Measurements from ENCODE around the gene PEX11B. TPM values are rescaled to one million over a fixed set of nuclear protein-coding genes. Genes with fewer than 3 reads are reported as not detected.

Gene PEX11B
- total and polyA plus RNA-seq, 2 of the 8 experiments (the other 6 are each of a cell fraction or from before 2014, with no cell fraction given), result 9.1 to 15.1 TPM

DNA sequence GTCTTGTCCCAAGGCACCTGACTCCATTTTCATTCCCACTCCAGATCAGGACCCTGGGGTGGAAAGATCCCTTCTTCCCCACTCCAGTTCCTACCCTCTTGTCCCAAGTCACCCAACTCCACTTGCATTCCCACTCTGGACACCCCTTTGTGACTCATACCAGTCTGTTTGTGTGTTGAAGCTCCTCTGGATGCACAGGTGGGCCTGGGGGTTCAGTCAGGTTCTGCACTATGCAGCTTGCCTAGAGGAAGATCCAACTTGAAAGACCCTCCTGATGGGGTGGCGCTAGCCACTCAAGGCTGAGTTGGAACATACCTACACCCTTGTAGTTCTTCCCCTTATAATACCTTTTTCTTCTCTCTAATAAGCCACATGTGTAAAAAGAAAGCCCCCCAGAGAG is 23.0 kb downstream of the PEX11B start:
- Histone ChIP-seq H4K8ac (ENCODE audit: extremely low read depth, insufficient read depth, low read length) (no peak overlapping the region), H3K79me1 (ENCODE audit: low read depth, low read length) (no peaks in the 10 kb centered on the region), H3K4me2 (ENCODE audit: insufficient read depth in 1 of 2, low read depth in 2 of 2, low read length in 2 of 2) (no peak overlapping the region), H2BK120ac (replicated peaks; ENCODE audit: low read depth, low read length) (no peak overlapping the region), H3K4ac (replicated peaks; ENCODE audit: insufficient read length, low read depth, low read length) (no peak overlapping the region), H3K27ac (ENCODE audit: low read depth, low read length) (no peak overlapping the region), H4K5ac (ENCODE audit: insufficient read length, low read depth, low read length) (no peak overlapping the region), H4K20me1 (replicated peaks in 1 of 2; ENCODE audit: control insufficient read depth in 1 of 2, insufficient read depth in 2 of 2, low read length in 2 of 2) (no peaks in the 10 kb centered on the region), H3K9ac (replicated peaks in 1 of 4; ENCODE audit: extremely low read depth in 1 of 4, low read depth in 3 of 4, low read length in 3 of 4) (no peak overlapping the region), H2AK5ac (ENCODE audit: low read depth, low read length) (no peak overlapping the region), H3K23me2 (ENCODE audit: low read depth, low read length) (no peaks in the 10 kb centered on the region; the same call in 1 of the 2 replicates), H3K27me3 (replicated peaks in 1 of 4; ENCODE audit: control insufficient read depth in 3 of 4, extremely low read depth in 1 of 4, insufficient read depth in 3 of 4, low read length in 3 of 4) (no peaks in the 10 kb centered on the region; a peak in 1 of 7 replicates), H2BK5ac (ENCODE audit: low read depth, low read length) (no peak overlapping the region), H3K56ac (replicated peaks; ENCODE audit: insufficient read length, low read depth, low read length) (no peak overlapping the region), H3K79me2 (ENCODE audit: control insufficient read depth in 1 of 2, insufficient read depth in 2 of 2, low read length in 2 of 2) (no peaks in the 10 kb centered on the region), H3K36me3 (ENCODE audit: control insufficient read depth in 2 of 4, insufficient read depth in 4 of 4, low read length in 3 of 4) (no peaks in the 10 kb centered on the region), H4K91ac (replicated peaks; ENCODE audit: insufficient read length, low read length) (no peak overlapping the region), H3K9me3 (ENCODE audit: insufficient read depth in 2 of 2, low read depth in 1 of 2, low read length in 1 of 2) (no peaks in the 10 kb centered on the region), H3K14ac (ENCODE audit: insufficient read length) (no peak overlapping the region), H3K18ac (ENCODE audit: extremely low read depth, low read length) (no peak overlapping the region), H2BK12ac (ENCODE audit: low read depth, low read length) (no peak overlapping the region), H2BK20ac (ENCODE audit: low read length) (no peak overlapping the region), H3K4me3 (ENCODE audit: extremely low read depth in 1 of 4, insufficient read depth in 2 of 4, low read depth in 3 of 4, low read length in 4 of 4) (no peak overlapping the region), H2BK15ac (ENCODE audit: low read length) (no peak overlapping the region), H3K23ac (ENCODE audit: insufficient read length) (no peak overlapping the region), H2AFZ (ENCODE audit: low read length) (no peak overlapping the region), H3K4me1 (replicated peaks in 1 of 4; ENCODE audit: control insufficient read depth in 3 of 4, insufficient read depth in 4 of 4, low read length in 3 of 4) (peaks cover 0 to 6% (median 4%) of the 10 kb centered on the region in 4 experiments; a peak in 3 of 7 replicates)
- 92% methylated on average over 1 of the region's 1 CpG; no CpG with 5 or more reads in 1 of the 2 experiments for WGBS, 2 experiments (ENCODE audit: extremely low coverage in 1 of 2, insufficient coverage in 1 of 2, insufficient read length in 1 of 2, insufficient replicate concordance in 2 of 2, low coverage in 1 of 2, low lambda C conversion rate in 2 of 2, missing lambda C conversion rate in 1 of 2)
- CTCF ChIA-PET (ENCODE audit: partially characterized antibody), result interaction anchor here (0.6 to 9.5 kb wide), 13 partner anchors 7 to 153 kb away, joined by 3 to 74 read pairs (median 6); partner anchors contain the start of genes ITGA10 and NUDT17
- POLR2A ChIA-PET (ENCODE audit: partially characterized antibody), result interaction anchor here (1.1 to 1.6 kb wide), 3 partner anchors 21 to 32 kb away, joined by 4 to 5 read pairs (median 5); partner anchors contain the start of genes PEX11B and RBM8A
- no peak for FAIRE-seq
- DNase-seq (ENCODE audit: low read depth in 1 of 2, low spot score in 2 of 2), result no peak
- TF ChIP-seq, protein P1, sequence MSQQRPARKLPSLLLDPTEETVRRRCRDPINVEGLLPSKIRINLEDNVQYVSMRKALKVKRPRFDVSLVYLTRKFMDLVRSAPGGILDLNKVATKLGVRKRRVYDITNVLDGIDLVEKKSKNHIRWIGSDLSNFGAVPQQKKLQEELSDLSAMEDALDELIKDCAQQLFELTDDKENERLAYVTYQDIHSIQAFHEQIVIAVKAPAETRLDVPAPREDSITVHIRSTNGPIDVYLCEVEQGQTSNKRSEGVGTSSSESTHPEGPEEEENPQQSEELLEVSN (IDR thresholded peaks at IDR 0.05), result no peak
- TF ChIP-seq CHD1 (IDR thresholded peaks at IDR 0.05; ENCODE audit: low read depth, low read length) (no peak), RNF2 (IDR thresholded peaks at IDR 0.05; ENCODE audit: borderline replicate concordance, low read depth, low read length, missing control alignments, poor library complexity, severe bottlenecking) (no peak), YY1 (IDR thresholded peaks at IDR 0.05; ENCODE audit: low read depth, low read length) (no peak), TBP (IDR thresholded peaks at IDR 0.05; ENCODE audit: low read depth, low read length) (no peak), KDM1A (IDR thresholded peaks at IDR 0.05; ENCODE audit: borderline replicate concordance, low read length) (no peak), MAFK (IDR thresholded peaks at IDR 0.05; ENCODE audit: low read depth, low read length) (no peak), HDAC2 (IDR thresholded peaks at IDR 0.05; ENCODE audit: borderline replicate concordance in 1 of 2, low read depth in 2 of 2, low read length in 2 of 2) (no peak), CREB1 (IDR thresholded peaks at IDR 0.05) (no peak)
- TF ChIP-seq, protein P2, sequence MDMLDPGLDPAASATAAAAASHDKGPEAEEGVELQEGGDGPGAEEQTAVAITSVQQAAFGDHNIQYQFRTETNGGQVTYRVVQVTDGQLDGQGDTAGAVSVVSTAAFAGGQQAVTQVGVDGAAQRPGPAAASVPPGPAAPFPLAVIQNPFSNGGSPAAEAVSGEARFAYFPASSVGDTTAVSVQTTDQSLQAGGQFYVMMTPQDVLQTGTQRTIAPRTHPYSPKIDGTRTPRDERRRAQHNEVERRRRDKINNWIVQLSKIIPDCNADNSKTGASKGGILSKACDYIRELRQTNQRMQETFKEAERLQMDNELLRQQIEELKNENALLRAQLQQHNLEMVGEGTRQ (IDR thresholded peaks at IDR 0.05; ENCODE audit: low read length), result no peak
- TF ChIP-seq, protein P3, sequence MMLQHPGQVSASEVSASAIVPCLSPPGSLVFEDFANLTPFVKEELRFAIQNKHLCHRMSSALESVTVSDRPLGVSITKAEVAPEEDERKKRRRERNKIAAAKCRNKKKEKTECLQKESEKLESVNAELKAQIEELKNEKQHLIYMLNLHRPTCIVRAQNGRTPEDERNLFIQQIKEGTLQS (IDR thresholded peaks at IDR 0.05; ENCODE audit: insufficient read depth, low read depth, low read length), result no peak
